OCI-LY3 (cell line): ENCODE measurements around the gene ALDH8A1.

Experiments
- H2AFZ ChIP-seq: fragments of 200-600, 300-600 bp; shearing (Covaris generic); 2 replicates; pipeline ENCODE4 v1.6.0; 2014; ENCODE audit warnings: antibody characterized with exemption, low read depth, low read length
- H3K27ac ChIP-seq: fragments of 200-600, 300-600 bp; sonication (generic); 2 replicates; pipeline ENCODE4 v1.5.1; 2014; ENCODE audit warnings: mild to moderate bottlenecking, low read length, moderate library complexity, mixed read lengths
- H3K27me3 ChIP-seq: fragments of 200-600, 300-600 bp; sonication (generic); 2 replicates; pipeline ENCODE4 v1.6.1; 2014; ENCODE audit warnings: low read depth, low read length, mixed read lengths
- H3K36me3 ChIP-seq: fragments of 200-600, 300-600 bp; sonication (generic); replicated peaks from 2 replicates; pipeline ENCODE3; 2014; ENCODE audit warnings: low read depth, low read length, mixed read lengths
- H3K4me1 ChIP-seq: fragments of 300-600, 200-600 bp; sonication (generic); 2 replicates; pipeline ENCODE4 v1.6.1; 2014; ENCODE audit warnings: low read length, mixed read lengths
- H3K4me2 ChIP-seq: fragments of 200-600, 300-600 bp; sonication (generic); 2 replicates; pipeline ENCODE4 v1.6.1; 2014; ENCODE audit warnings: low read length, mixed read lengths
- H3K4me3 ChIP-seq: fragments of 300-600, 200-600 bp; sonication (generic); 2 replicates; pipeline ENCODE4 v1.5.1; 2014; ENCODE audit warnings: antibody characterized with exemption, mild to moderate bottlenecking, low read length, moderate library complexity
- H3K79me2 ChIP-seq: fragments of 300-600, 200-600 bp; shearing (Covaris generic); 2 replicates; pipeline ENCODE4 v1.6.1; 2014; ENCODE audit warnings: mild to moderate bottlenecking, low read length, mixed read lengths
- H3K9ac ChIP-seq: fragments of 300-600, 200-600 bp; shearing (Covaris generic); 2 replicates; pipeline ENCODE4 v1.6.0; 2014; ENCODE audit warnings: mild to moderate bottlenecking, low read length, moderate library complexity
- H3K9me3 ChIP-seq: fragments of 200-600, 300-600 bp; shearing (Covaris generic); 2 replicates; pipeline ENCODE4 v1.6.1; 2014; ENCODE audit warnings: low read length, mixed read lengths; ENCODE audit not compliant: insufficient read depth
- H4K20me1 ChIP-seq: fragments of 200-600, 300-600 bp; sonication (generic); 2 replicates; pipeline ENCODE4 v1.6.1; 2016; ENCODE audit warnings: low read length, mixed read lengths; ENCODE audit not compliant: insufficient read depth
- CTCF ChIP-seq: fragments of 200-600, 300-600 bp; sonication (generic); IDR thresholded peaks from 2 replicates; pipeline ENCODE4 v1.5.1; 2014; ENCODE audit warnings: antibody characterized with exemption, low read length, low read depth
- EZH2phosphoT487 ChIP-seq: fragments of 200-600 bp; shearing (Covaris generic); IDR thresholded peaks from 2 replicates; pipeline ENCODE4 v1.6.1; 2018; ENCODE audit warnings: antibody characterized with exemption, mixed run types, low read depth

The ALDH8A1 gene

GRCh38 chr6:134951494-134952263 is 1.8 kb upstream of the ALDH8A1 start:
- no peaks in the 10 kb centered on the region for H3K4me1 ChIP-seq
- no peak overlapping the region for H3K4me3 ChIP-seq
- no peak for TF ChIP-seq CTCF
- TF ChIP-seq EZH2phosphoT487: no peak
- H3K27me3 ChIP-seq: no peaks in the 10 kb centered on the region
- no peak overlapping the region for H2AFZ ChIP-seq
- no peak overlapping the region for H3K9ac ChIP-seq
- H3K27ac ChIP-seq: no peak overlapping the region
- no peaks in the 10 kb centered on the region for H3K36me3 ChIP-seq
- no peaks in the 10 kb centered on the region for H3K9me3 ChIP-seq
- no peaks in the 10 kb centered on the region for H3K79me2 ChIP-seq
- no peaks in the 10 kb centered on the region for H4K20me1 ChIP-seq
- no peak overlapping the region for H3K4me2 ChIP-seq

- Histone ChIP-seq H3K9ac (no peak overlapping the region), H3K36me3 (no peaks in the 10 kb centered on the region), H3K4me3 (no peak overlapping the region), H3K27ac (no peak overlapping the region), H3K4me2 (no peak overlapping the region), H4K20me1 (no peaks in the 10 kb centered on the region), H3K4me1 (no peaks in the 10 kb centered on the region), H3K27me3 (no peaks in the 10 kb centered on the region), H3K9me3 (no peaks in the 10 kb centered on the region), H3K79me2 (no peaks in the 10 kb centered on the region), H2AFZ (no peak overlapping the region)
- TF ChIP-seq CTCF (no peak), EZH2phosphoT487 (no peak)
Observed at GRCh38 chr6:134950482-134950881, 581 bp upstream of the ALDH8A1 start.

GRCh38 chr6:134948691-134949090 is 1.2 kb downstream of the ALDH8A1 start:
- H3K9ac ChIP-seq: no peak overlapping the region
- TF ChIP-seq EZH2phosphoT487 (no peak), CTCF (no peak)
- no peaks in the 10 kb centered on the region for H3K9me3 ChIP-seq
- H4K20me1 ChIP-seq: no peaks in the 10 kb centered on the region
- no peaks in the 10 kb centered on the region for H3K27me3 ChIP-seq
- H3K4me3 ChIP-seq: no peak overlapping the region
- no peak overlapping the region for H3K4me2 ChIP-seq
- no peaks in the 10 kb centered on the region for H3K36me3 ChIP-seq
- no peak overlapping the region for H2AFZ ChIP-seq
- H3K79me2 ChIP-seq: no peaks in the 10 kb centered on the region
- H3K4me1 ChIP-seq: no peaks in the 10 kb centered on the region
- H3K27ac ChIP-seq: no peak overlapping the region

- no peak overlapping the region for H3K9ac ChIP-seq
- no peak overlapping the region for H3K4me2 ChIP-seq
- H3K79me2 ChIP-seq: no peaks in the 10 kb centered on the region
- no peak overlapping the region for H3K4me3 ChIP-seq
- no peaks in the 10 kb centered on the region for H3K4me1 ChIP-seq
- no peaks in the 10 kb centered on the region for H3K36me3 ChIP-seq
- no peak for TF ChIP-seq CTCF
- TF ChIP-seq EZH2phosphoT487: no peak
- no peaks in the 10 kb centered on the region for H3K9me3 ChIP-seq
- H2AFZ ChIP-seq: no peak overlapping the region
- no peaks in the 10 kb centered on the region for H3K27me3 ChIP-seq
- no peak overlapping the region for H3K27ac ChIP-seq
- H4K20me1 ChIP-seq: no peaks in the 10 kb centered on the region
Observed at GRCh38 chr6:134948142-134948541, 1.8 kb downstream of the ALDH8A1 start.
